CD14-positive monocyte (primary cell): Measurements from ENCODE around the gene GOLPH3. TPM values are rescaled to one million over a fixed set of nuclear protein-coding genes. Genes with fewer than 3 reads are reported as not detected.

ENCODE experiments used
- DNase-seq, 3 donors: peaks; one replicate each; pipeline ENCODE4 v3.0.0-alpha.2; 2011 to 2022
- H2AFZ ChIP-seq: 2 replicates; pipeline ENCODE4 v1.6.0; 2012; ENCODE audit warnings: mild to moderate bottlenecking, low read depth, low read length, inconsistent platforms; ENCODE audit not compliant: insufficient read depth, poor library complexity, severe bottlenecking
- H3K27ac ChIP-seq, 2 donors: 1 replicate in 1 of 2; 2 replicates in 1 of 2; pipeline ENCODE4 v1.5.1; 2012 to 2013; ENCODE audit warnings: low read length in 2 of 2, control low read depth in 1 of 2, inconsistent platforms in 1 of 2, low read depth in 1 of 2, mild to moderate bottlenecking in 1 of 2
- H3K27me3 ChIP-seq, 2 donors: one replicate each; pipeline versions ENCODE4 v1.6.0 to v1.6.1; 2011 to 2013; ENCODE audit warnings: low read length in 2 of 2; ENCODE audit not compliant: control insufficient read depth in 2 of 2, insufficient read depth in 2 of 2
- H3K36me3 ChIP-seq, 2 donors: replicated peaks in 1 of 2; 1 replicate in 1 of 2; 2 replicates in 1 of 2; pipeline versions ENCODE4 v1.5.1 to v1.6.1; 2012 to 2013; ENCODE audit warnings: low read length in 2 of 2, control low read depth in 1 of 2, inconsistent platforms in 1 of 2, mild to moderate bottlenecking in 1 of 2; ENCODE audit not compliant: insufficient read depth in 2 of 2, control insufficient read depth in 1 of 2
- H3K4me1 ChIP-seq, 2 donors: 1 replicate in 1 of 2; 2 replicates in 1 of 2; pipeline versions ENCODE4 v1.5.1 to v1.6.1; 2012 to 2013; ENCODE audit warnings: low read length in 2 of 2, control low read depth in 1 of 2, inconsistent platforms in 1 of 2, mild to moderate bottlenecking in 1 of 2, moderate library complexity in 1 of 2; ENCODE audit not compliant: insufficient read depth in 2 of 2, control insufficient read depth in 1 of 2
- H3K4me2 ChIP-seq: replicated peaks from 2 replicates; pipeline ENCODE3; 2012; ENCODE audit warnings: low read length, moderate library complexity, mild to moderate bottlenecking; ENCODE audit not compliant: poor library complexity, severe bottlenecking; ENCODE audit errors: extremely low read depth
- H3K4me3 ChIP-seq, 3 experiments: fragments of 200-600 bp in 1 of 3; sonication (generic) in 1 of 3; replicated peaks in 1 of 3; 1 replicate in 2 of 3; 2 replicates in 1 of 3; pipeline ENCODE4 v1.5.1; 2011 to 2013; ENCODE audit warnings: low read length in 3 of 3, mild to moderate bottlenecking in 3 of 3, control low read depth in 2 of 3, low read depth in 2 of 3, inconsistent platforms in 1 of 3, moderate library complexity in 1 of 3
- H3K79me2 ChIP-seq: 2 replicates; pipeline ENCODE4 v1.6.0; 2012; ENCODE audit warnings: mild to moderate bottlenecking, control low read depth, inconsistent platforms, low read length, moderate library complexity; ENCODE audit not compliant: insufficient read depth
- H3K9ac ChIP-seq: 2 replicates; pipeline ENCODE4 v1.6.0; 2017; ENCODE audit warnings: low read length, mild to moderate bottlenecking; ENCODE audit not compliant: insufficient read depth, poor library complexity, severe bottlenecking
- H3K9me3 ChIP-seq, 2 donors: replicated peaks in 1 of 2; 1 replicate in 1 of 2; 2 replicates in 1 of 2; pipeline versions ENCODE4 v1.5.1 to v1.6.1; 2012 to 2013; ENCODE audit warnings: low read length in 2 of 2, control low read depth in 1 of 2; ENCODE audit not compliant: control insufficient read depth in 1 of 2, insufficient read depth in 1 of 2
- H4K20me1 ChIP-seq: 2 replicates; pipeline ENCODE4 v1.6.0; 2012; ENCODE audit warnings: mild to moderate bottlenecking, low read length, control low read depth, moderate library complexity; ENCODE audit not compliant: insufficient read depth
- H3K27ac Mint-ChIP-seq, 7 donors: one replicate each; pipeline ENCODE4 v1.8.0; 2020; ENCODE audit warnings: mild to moderate bottlenecking in 7 of 7, mixed read lengths in 7 of 7, moderate library complexity in 6 of 7, inconsistent platforms in 2 of 7
- H3K27me3 Mint-ChIP-seq, 3 donors: one replicate each; pipeline ENCODE4 v1.8.0; 2021 to 2022; ENCODE audit warnings: low read depth in 3 of 3, mild to moderate bottlenecking in 3 of 3, mixed read lengths in 3 of 3, moderate library complexity in 3 of 3, inconsistent platforms in 1 of 3
- H3K36me3 Mint-ChIP-seq, 2 donors: one replicate each; pipeline ENCODE4 v1.8.0; 2020; ENCODE audit warnings: mixed read lengths in 2 of 2, inconsistent platforms in 1 of 2, mild to moderate bottlenecking in 1 of 2
- H3K4me1 Mint-ChIP-seq: one replicate; pipeline ENCODE4 v1.8.0; 2020; ENCODE audit warnings: mild to moderate bottlenecking, mixed read lengths
- H3K4me3 Mint-ChIP-seq, 2 donors: one replicate each; pipeline ENCODE4 v1.8.0; 2020; ENCODE audit warnings: mild to moderate bottlenecking in 2 of 2, mixed read lengths in 2 of 2, moderate library complexity in 1 of 2
- H3K9me3 Mint-ChIP-seq, 7 donors: one replicate each; pipeline ENCODE4 v1.8.0; 2020 to 2022; ENCODE audit warnings: mixed read lengths in 7 of 7, mild to moderate bottlenecking in 6 of 7, moderate library complexity in 6 of 7, inconsistent platforms in 2 of 7
- WGBS: methylation state at CpG from one replicate; pipeline ENCODE4 v1.1.5; 2013; ENCODE audit warnings: missing lambda C conversion rate; ENCODE audit not compliant: insufficient coverage; 5-methylcytosine and 5-hydroxymethylcytosine counted together
- intact Hi-C, 2 donors: fragments of 100-400 bp; cut with micrococcal nuclease; formaldehyde crosslinking; loops; one replicate each; pipeline versions ENCODE4 v1.15.0 to v1.15.1; 2023
- polyA plus RNA-seq, 3 donors: library from polyadenylated mRNA; depleted of rRNA in 1 of 3; unstranded in 2 of 3; stranded (reverse) in 1 of 3; fragments of 300-500 nt in 2 of 3; fragments of >200 nt in 1 of 3; fragmentation: Illumina TruSeq in 2 of 3; gene quantifications; 1 replicate in 2 of 3; 2 replicates in 1 of 3; pipeline ENCODE4 v1.2.3, GENCODE V29; 2012 to 2021
- TF ChIP-seq, protein P1 (sequence below): fragments of 200-600 bp; IDR thresholded peaks from one replicate; pipeline ENCODE4 v1.8.0; 2022; ENCODE audit warnings: antibody characterized with exemption, mild to moderate bottlenecking

Gene GOLPH3
- polyA plus RNA-seq, 3 donors = 25.1 to 108 (median 105) TPM

DNA sequence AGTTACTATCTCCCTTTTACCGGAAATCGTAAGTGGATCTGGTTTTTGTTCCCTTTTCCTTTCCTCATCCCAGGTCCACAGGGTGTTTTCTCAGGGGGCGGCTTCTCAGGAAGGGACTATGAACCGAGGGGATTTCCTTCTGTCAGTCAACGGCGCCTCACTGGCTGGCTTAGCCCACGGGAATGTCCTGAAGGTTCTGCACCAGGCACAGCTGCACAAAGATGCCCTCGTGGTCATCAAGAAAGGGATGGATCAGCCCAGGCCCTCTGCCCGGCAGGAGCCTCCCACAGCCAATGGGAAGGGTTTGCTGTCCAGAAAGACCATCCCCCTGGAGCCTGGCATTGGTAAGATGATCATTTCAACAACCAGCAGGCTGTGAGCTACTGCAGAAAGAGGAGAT is 75.8 kb downstream of the GOLPH3 start:
- peaks cover 43 to 62% of the 10 kb centered on the region in 2 donors for H3K36me3 ChIP-seq
- H3K4me3 Mint-ChIP-seq = no peak overlapping the region
- no peaks in the 10 kb centered on the region for H3K9me3 Mint-ChIP-seq
- WGBS = 77% methylated on average over 7 of the region's 9 CpGs
- H3K36me3 Mint-ChIP-seq = peaks cover 53 to 57% of the 10 kb centered on the region in 2 donors
- no peaks in the 10 kb centered on the region for H3K9me3 ChIP-seq
- H4K20me1 ChIP-seq = no peaks in the 10 kb centered on the region
- intact Hi-C loops = no loop called here
- H2AFZ ChIP-seq = no peak overlapping the region
- no peak overlapping the region for H3K27ac ChIP-seq
- H3K27me3 Mint-ChIP-seq = no peaks in the 10 kb centered on the region
- H3K4me1 ChIP-seq = no peaks in the 10 kb centered on the region
- H3K4me1 Mint-ChIP-seq = peaks cover under 1% of the 10 kb centered on the region
- no peak overlapping the region for H3K4me2 ChIP-seq
- DNase-seq = no peak
- no peaks in the 10 kb centered on the region for H3K79me2 ChIP-seq
- peak overlapping the region in 1 of 7 donors; percentile 66 for H3K27ac Mint-ChIP-seq
- no peaks in the 10 kb centered on the region for H3K27me3 ChIP-seq
- TF ChIP-seq, protein P1, sequence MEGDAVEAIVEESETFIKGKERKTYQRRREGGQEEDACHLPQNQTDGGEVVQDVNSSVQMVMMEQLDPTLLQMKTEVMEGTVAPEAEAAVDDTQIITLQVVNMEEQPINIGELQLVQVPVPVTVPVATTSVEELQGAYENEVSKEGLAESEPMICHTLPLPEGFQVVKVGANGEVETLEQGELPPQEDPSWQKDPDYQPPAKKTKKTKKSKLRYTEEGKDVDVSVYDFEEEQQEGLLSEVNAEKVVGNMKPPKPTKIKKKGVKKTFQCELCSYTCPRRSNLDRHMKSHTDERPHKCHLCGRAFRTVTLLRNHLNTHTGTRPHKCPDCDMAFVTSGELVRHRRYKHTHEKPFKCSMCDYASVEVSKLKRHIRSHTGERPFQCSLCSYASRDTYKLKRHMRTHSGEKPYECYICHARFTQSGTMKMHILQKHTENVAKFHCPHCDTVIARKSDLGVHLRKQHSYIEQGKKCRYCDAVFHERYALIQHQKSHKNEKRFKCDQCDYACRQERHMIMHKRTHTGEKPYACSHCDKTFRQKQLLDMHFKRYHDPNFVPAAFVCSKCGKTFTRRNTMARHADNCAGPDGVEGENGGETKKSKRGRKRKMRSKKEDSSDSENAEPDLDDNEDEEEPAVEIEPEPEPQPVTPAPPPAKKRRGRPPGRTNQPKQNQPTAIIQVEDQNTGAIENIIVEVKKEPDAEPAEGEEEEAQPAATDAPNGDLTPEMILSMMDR = no peak
- no peak overlapping the region for H3K4me3 ChIP-seq
- H3K9ac ChIP-seq = no peak overlapping the region

GRCh38 chr5:32096891-32097595 is 77.1 kb downstream of the GOLPH3 start:
- H3K9me3 ChIP-seq = no peaks in the 10 kb centered on the region
- no peak overlapping the region for H3K4me3 Mint-ChIP-seq
- no peak overlapping the region for H3K9ac ChIP-seq
- TF ChIP-seq, protein P1 = no peak
- no peaks in the 10 kb centered on the region for H3K4me1 ChIP-seq
- no peaks in the 10 kb centered on the region for H3K9me3 Mint-ChIP-seq
- DNase-seq = no peak
- H3K36me3 ChIP-seq = peaks cover 34 to 49% of the 10 kb centered on the region in 2 donors
- H2AFZ ChIP-seq = no peak overlapping the region
- no peaks in the 10 kb centered on the region for H3K27me3 Mint-ChIP-seq
- WGBS = 89% methylated on average over 8 of the region's 10 CpGs
- no peak overlapping the region for H3K4me2 ChIP-seq
- no peaks in the 10 kb centered on the region for H4K20me1 ChIP-seq
- no peak overlapping the region for H3K4me3 ChIP-seq
- intact Hi-C loops = no loop called here
- H3K4me1 Mint-ChIP-seq = peaks cover 6% of the 10 kb centered on the region
- H3K27ac ChIP-seq = no peak overlapping the region
- peaks cover 42 to 44% of the 10 kb centered on the region in 2 donors for H3K36me3 Mint-ChIP-seq
- H3K27ac Mint-ChIP-seq = peak overlapping the region in 2 of 7 donors; percentile 8 to 10
- no peaks in the 10 kb centered on the region for H3K27me3 ChIP-seq
- H3K79me2 ChIP-seq = no peaks in the 10 kb centered on the region
